ENCODE data around the gene CBFA2T2.
"Not testable (repeated sequence)": the region's sequence is repeated elsewhere in the genome, so short reads cannot be mapped to it uniquely, and the experiment has no call there.

Gene CBFA2T2

DNA sequence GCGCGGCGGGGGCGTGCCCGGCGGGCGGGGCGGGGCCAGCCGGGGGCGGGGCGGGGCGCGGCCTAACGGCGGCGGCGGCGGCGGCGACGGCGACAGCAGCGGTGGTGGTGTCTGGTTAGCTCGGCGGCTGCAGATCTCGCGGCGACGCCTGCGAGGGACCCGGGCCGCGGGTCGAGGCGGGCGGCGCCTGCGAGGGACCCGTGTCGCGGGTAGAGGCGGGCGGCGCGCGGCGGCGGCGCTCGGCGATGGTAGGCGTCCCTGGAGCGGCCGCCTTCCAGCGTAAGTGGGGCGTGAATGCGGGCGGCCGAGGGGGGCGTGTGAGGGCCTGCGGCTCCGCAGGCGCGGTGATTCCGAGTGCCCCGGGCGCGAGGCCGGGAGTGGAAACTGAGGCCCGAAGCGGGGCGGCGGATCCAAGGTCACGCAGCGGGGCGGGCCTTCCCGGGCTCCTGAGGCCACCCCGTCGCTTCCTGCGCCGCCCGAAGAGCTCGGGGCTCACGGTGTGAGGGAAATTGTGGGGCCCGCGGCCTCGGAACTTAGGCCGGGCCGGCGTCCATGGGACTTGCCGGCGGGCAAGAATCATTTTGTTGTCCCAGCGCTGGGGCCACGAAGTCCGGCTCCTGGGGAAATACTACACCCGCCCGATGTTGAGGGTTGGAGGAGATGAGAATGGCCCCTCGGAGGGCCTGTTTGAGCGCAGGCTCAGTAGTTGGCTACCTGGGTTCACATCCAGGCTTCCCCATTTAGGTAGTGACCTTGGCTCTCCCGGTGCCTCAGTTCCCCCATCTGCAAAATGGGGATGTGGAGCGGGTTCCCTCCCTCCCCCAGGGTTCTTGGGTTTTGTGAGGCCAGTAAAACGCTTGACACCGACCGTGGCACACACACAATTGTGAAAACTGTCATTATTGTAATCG is at the start of gene CBFA2T2:
Gene CBFA2T2 (plus strand): TSS at position 74 of the 911 bp plus-strand sequence. CDS start 172 bp downstream, at position 246.
- DNase-seq (ENCODE audit: low read depth in 2 of 2, low spot score in 1 of 2): no peak

- not testable (repeated sequence) for DNase-seq (ENCODE audit: low read depth in 2 of 2, low spot score in 1 of 2)
These were observed 49.3 kb upstream of the CBFA2T2 start for GRCh38 chr20:33440562-33440961.

- DNase-seq (ENCODE audit: low read depth in 2 of 2, low spot score in 1 of 2): no peak
These were observed 48.5 kb upstream of the CBFA2T2 start for GRCh38 chr20:33441142-33441955.

DNA sequence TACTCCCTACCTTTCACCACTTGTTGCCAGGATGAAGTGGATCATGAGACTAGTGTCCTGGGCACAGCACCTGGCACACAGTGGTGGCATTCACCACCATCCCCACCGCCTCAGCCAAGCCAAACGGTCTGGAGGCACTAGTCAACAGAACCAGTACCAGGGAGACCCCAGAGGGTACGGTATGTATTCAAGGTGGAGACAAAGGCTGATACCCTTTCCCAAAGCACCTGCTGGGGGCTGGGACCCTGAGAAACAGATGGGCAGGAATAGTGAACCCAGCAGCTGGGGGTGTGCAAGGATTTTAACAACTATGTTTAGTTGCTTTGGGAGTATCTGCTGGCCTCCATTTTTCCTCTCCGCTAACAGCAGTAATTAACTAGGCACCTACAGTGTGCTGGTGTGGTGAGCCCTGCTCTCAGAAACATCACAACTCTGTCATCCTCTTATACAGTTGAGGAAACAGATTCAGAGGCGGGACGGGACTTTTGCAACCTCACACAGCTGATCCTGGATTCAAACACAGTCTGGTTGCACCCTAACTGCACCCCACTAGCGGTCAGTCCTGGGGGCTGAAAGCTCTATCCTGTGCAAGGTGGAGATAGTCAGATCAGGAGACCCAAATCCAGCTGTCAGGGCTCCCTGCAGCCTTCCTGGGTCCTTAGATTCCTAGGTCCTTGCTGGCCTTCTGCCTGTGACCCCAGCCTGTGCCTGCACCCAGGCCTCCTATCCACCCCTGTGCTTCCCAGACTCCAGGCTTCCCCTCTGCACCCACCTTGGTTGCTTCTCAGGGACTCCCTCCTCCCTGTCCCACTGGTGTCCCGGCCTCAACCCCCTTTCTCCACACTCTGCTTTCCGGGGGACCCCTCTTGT is 47.5 kb upstream of the CBFA2T2 start:
- no peak for DNase-seq (ENCODE audit: low read depth in 2 of 2, low spot score in 1 of 2)

DNA sequence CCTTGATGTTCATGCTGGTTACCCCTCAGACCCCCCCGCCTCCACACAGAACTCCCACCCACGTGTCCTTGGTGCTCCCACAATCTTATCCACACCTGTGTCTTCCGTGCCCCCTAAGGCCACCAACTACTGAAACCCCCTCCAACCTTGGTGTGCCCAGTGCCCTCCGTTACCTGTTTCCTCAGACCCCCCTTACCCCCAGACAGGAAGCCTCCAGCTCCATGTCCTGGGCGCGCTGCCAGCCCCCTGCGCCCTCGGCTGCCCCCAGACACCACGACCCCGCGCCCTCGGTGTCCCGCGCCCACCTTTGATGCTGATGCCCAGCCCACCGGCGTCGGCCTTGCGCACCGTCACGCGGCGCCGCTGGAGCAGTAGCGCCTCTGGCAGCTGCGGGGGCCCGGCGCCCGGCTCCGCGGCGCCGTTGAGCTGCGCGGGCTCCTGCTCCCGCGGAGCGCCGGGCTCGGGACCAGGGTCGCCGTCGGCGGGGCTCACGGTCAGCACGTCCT is 46.8 kb upstream of the CBFA2T2 start:
- DNase-seq (ENCODE audit: low read depth in 2 of 2, low spot score in 1 of 2): no peak

GRCh38 chr20:33443512-33444239 is 46.2 kb upstream of the CBFA2T2 start, which contains the start of gene SNTA1:
SNTA1 (minus strand) TSS chr20:33443763; CDS start chr20:33443620, 143 bp downstream.
- peak; percentile 78 to 82 for DNase-seq (ENCODE audit: low read depth in 2 of 2, low spot score in 1 of 2)

- no peak for DNase-seq (ENCODE audit: low read depth in 2 of 2, low spot score in 1 of 2)
These were observed 44.9 kb upstream of the CBFA2T2 start for GRCh38 chr20:33444797-33445560.

DNA sequence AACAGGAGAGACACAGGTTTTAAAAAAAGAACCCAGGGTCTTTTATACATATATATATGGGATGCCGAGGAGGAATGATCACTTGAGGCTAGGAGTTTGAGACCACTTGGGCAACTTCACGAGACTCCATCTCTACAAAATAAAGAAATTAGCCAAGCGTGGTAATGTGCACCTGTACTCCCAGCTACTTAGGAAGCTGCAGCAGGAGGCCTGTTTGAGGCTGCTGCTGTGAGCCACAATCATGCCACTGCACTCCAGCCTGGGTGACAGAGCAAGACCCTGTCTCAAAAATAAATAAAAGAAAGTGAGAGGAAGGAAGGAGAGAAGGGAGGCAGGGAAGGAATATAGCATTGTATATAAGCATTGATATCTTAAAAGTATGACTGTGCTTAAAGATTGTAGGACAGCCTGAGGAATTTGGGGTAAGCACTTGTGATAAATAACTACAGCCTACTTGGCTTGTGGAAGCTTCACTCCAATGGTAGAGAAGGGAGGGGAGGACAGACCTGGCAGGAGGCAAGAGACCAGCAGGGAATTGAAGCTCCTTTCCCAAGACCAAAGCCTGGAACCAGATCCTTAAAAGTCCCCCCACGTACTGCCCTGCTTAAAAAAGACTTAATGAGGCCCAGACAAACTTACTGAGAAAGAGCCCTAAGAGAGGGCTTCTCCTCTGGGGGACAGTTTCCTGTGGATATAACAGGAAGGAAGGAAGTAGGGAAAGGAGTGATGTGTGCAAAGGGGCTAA is 43.8 kb upstream of the CBFA2T2 start:
- no peak for DNase-seq (ENCODE audit: low read depth in 2 of 2, low spot score in 1 of 2)

DNA sequence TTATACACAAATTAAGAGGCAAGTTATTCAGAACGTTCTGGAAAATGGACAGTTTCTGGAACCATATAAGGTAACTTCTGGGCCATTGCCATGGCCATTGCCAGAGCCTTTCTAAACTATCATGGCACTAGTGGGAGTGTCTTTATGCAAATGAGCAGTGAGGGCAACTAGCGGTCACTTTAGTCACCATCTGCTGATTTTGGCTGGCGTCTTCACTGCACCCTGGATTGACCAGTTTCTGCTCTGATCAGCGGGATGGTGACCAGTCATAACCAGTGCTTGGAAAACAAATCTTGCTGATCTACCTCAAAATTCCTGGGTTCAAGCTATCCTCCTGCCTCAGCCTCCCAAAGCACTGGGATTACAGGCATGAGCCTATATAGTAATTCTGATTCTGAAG is 39.0 kb upstream of the CBFA2T2 start:
- no peak for DNase-seq (ENCODE audit: low read depth in 2 of 2, low spot score in 1 of 2)

DNA sequence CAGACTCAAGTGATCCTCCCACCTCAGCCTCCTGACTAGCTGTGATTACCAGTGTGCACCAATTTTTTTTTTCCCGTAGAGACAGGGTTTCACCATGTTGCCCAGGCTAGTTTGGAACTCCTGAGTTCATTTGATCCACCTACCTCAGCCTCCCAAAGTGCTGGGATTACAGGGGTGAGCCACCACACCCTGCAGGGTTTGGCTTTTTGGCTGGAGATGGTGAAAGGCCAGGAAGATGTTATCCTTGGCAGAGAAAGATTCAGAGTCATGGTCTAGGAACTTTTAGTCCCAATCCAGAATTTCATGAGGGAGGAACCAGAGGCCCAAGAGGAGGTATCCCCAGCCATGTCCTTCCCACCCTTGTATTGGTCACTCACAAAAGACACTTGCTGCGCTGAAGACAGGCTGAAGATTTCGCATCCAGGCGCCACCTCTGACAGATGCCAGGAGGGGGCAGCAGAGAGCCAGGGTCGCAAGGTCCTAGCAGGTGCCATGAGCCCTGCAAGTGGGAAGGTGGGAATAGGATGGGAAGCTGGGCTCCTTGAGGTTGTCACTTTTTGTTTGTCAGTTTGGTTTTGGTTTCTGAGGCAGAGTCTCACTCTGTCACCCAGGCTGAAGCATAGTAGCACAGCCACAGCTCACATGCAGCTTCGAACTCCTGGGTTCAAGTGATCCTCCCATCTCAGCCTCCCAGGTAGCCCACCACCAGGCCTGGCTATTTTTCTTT is 32.8 kb upstream of the CBFA2T2 start:
- DNase-seq (ENCODE audit: low read depth in 2 of 2, low spot score in 1 of 2): peak; percentile 54 to 70

GRCh38 chr20:33459599-33459998 is 30.3 kb upstream of the CBFA2T2 start:
- no peak for DNase-seq (ENCODE audit: low read depth in 2 of 2, low spot score in 1 of 2)

DNA sequence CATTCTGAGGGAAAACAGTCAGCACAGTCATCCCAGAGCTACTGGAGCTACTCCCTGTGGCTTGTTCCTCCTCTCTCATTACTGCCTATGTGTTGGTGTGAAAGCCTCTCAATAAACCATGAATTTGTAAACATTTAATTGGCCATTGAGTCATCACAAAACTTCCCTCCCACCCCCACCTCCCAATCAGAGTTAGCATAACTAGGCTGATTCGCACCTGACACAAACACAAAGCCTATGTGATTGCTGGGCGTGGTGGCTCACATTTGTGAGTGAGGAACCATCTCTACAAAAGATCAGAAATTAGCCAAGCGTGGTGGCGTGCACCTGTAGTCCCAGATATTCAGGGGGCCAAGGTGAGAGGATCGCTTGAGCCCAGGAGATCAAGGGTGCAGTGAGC is 29.2 kb upstream of the CBFA2T2 start:
- DNase-seq (ENCODE audit: low read depth in 2 of 2, low spot score in 1 of 2): no peak

DNA sequence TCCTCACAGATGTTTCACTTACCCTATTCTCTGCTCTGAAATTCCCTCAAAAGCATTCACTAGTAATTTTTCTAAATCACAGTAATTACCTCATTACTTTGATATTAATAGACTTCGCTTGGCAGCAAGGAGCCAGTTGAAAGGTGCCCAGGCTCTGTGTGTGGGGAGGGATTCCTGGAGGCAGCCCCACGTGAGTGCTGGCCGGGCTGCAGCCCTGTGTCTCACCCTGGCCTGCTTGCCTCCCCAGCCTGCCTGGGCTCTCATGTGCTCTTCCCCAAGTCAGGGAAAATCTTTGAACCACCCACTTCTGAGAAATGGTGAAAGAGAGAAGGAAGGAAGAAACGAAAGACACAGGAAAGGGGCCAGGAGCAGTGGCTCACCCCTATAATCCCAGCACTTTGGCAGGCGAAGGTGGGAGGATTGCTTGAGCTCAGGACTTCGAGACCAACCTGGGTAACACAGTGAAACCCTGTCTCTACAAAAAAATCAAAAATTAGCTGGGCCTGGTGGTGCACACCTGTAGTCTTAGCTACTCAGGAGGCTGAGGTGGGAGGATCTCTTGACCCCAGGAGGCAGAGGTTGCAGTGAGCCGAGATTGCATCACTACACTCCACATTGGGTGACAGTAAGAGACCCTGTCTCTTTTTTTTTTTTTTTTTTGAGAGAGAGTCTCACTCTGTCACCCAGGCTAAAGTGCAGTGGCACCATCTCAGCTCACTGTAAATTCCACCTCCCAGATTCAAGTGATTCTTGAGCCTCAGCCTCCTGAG is 26.4 kb upstream of the CBFA2T2 start:
- DNase-seq (ENCODE audit: low read depth in 2 of 2, low spot score in 1 of 2): no peak

GRCh38 chr20:33464759-33465158 is 25.1 kb upstream of the CBFA2T2 start:
- DNase-seq (ENCODE audit: low read depth in 2 of 2, low spot score in 1 of 2): not testable (repeated sequence)

GRCh38 chr20:33465481-33466302 is 24.2 kb upstream of the CBFA2T2 start:
- no peak for DNase-seq (ENCODE audit: low read depth in 2 of 2, low spot score in 1 of 2)

DNA sequence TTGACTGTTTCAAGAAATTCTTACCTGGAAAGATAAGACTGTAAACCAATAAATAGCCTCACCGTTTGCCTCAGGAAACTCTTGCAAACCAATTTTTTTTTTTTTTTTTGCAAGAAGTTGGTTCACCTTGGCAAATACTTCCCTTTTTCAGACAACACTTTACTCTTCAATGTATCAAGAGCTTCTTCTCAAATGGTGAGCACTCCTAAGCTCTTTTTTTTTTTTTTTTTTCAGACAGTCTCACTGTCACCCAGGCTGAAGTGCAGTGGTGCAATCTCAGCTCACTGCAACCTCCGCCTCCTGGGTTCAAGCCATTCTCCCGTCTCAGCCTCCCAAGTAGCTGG is 23.6 kb upstream of the CBFA2T2 start:
- no peak for DNase-seq (ENCODE audit: low read depth in 2 of 2, low spot score in 1 of 2)

Measured in stimulated activated CD8-positive, alpha-beta memory T cell treated with anti-CD3 and anti-CD28 coated beads, Interleukin-4, amount 100 ng/mL, for 1 hour (primary cell).